ENCODE results near the gene SPATA31D1.
A peak's percentile ranks its signal among the peaks of the same experiment; 100 is the strongest.

Gene SPATA31D1

DNA sequence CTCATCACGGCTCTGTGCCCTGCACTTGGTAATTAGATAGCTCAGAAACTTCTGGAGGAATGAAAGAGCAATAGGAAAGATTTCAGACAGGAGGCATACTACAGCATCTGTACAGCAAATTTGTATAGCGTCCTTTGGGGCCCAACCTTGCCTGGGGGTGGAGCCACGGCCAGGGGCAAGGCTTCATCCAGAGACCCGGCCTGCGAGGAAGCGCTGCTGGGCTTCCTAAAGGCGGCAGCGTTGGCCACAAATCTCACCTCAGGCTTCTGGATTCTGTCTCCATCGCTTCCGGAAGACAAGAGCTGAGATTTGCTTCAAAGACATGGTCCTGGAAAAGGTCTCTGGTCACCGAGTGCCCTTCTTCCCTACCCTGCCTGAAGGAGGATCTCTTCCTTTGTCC is 12.2 kb upstream of the SPATA31D1 start:
- no peak for FAIRE-seq
- TF ChIP-seq POLR2AphosphoS5 (IDR thresholded peaks at IDR 0.05; ENCODE audit: low read depth, low read length) (no peak), TAF1 (IDR thresholded peaks at IDR 0.05; ENCODE audit: low read depth, low read length) (no peak), PAX5 (IDR thresholded peaks at IDR 0.05; ENCODE audit: insufficient read depth, low read length, severe bottlenecking) (no peak), SPI1 (IDR thresholded peaks at IDR 0.05; ENCODE audit: low read depth, low read length) (no peak), POLR2A (IDR thresholded peaks at IDR 0.05; ENCODE audit: low read depth, low read length) (no peak), POU2F2 (IDR thresholded peaks at IDR 0.05; ENCODE audit: low read depth, low read length) (no peak)
- no peak for DNase-seq (ENCODE audit: insufficient read length, low spot score)

DNA sequence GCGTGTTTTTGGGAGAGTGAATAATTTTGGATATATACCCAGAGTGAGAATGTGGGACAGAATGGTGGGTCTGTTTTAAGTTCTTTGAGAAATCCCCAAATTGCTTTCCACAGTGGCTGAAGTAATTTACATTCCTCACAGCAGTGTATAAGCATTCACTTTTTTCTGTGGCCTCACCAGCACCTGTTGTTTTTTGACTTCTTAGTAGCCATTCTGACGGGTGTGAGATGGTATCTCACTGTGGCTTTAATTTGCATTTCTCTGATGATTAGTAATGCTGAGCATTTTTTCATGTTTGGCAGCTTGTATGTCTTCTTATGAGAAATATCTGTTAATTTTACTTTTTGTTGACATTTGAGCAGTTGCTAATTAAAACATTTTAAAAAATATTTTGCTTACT is 9.4 kb upstream of the SPATA31D1 start:
- TF ChIP-seq POU2F2 (IDR thresholded peaks at IDR 0.05; ENCODE audit: low read depth, low read length) (peak; percentile 53; the same call in 1 of the 2 replicates), POLR2A (IDR thresholded peaks at IDR 0.05; ENCODE audit: low read depth, low read length) (no peak)
- DNase-seq (ENCODE audit: insufficient read length, low spot score) (no peak), FAIRE-seq (no peak)

DNA sequence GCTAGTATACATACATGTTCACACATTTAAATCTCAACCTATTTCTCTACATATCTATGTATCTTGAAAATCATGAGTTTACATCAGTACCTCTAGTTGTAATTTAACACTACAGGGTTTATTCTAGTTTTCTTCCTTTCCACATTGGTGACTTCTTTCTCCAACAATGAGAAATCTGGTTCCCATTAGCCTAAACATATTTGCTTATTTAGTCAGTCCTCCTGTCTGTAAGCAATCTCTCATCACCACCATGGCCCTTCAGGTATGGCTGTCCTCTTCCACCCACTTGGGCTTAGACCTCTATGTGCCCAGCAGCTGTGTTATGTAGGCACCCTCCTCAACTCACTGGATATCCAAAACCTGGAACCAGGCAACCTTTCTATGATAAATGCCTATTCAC is 8.0 kb upstream of the SPATA31D1 start:
- FAIRE-seq (no peak), DNase-seq (ENCODE audit: insufficient read length, low spot score) (no peak)
- TF ChIP-seq SPI1 (IDR thresholded peaks at IDR 0.05; ENCODE audit: low read depth, low read length): no peak
- TF ChIP-seq PAX5 (IDR thresholded peaks at IDR 0.05; ENCODE audit: insufficient read depth, low read length, severe bottlenecking): no peak
- no peak for TF ChIP-seq TAF1 (IDR thresholded peaks at IDR 0.05; ENCODE audit: low read depth, low read length)
- no peak for TF ChIP-seq POU2F2 (IDR thresholded peaks at IDR 0.05; ENCODE audit: low read depth, low read length)
- no peak for TF ChIP-seq POLR2AphosphoS5 (IDR thresholded peaks at IDR 0.05; ENCODE audit: low read depth, low read length)
- no peak for TF ChIP-seq POLR2A (IDR thresholded peaks at IDR 0.05; ENCODE audit: low read depth, low read length)

DNA sequence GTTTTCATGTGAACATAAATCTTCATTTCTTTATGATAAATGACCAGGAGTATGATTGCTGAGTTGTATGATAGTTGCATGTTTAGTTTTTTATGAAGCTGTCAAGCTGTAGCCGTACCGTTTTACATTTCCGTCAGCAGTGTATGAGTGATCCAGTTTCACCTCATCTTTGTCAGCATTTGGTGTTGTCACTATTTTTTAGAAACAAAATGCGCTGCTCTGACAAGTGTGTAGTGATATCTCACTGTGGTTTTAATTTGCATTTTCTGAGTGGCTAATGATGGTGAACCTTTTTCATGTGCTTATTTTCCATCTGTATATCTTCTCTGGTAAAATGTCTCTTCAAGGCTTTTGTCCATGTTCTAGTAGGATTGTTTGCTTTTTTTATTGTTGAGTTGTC is 6.7 kb upstream of the SPATA31D1 start:
- DNase-seq (ENCODE audit: insufficient read length, low spot score) (no peak), FAIRE-seq (no peak)
- TF ChIP-seq TAF1 (IDR thresholded peaks at IDR 0.05; ENCODE audit: low read depth, low read length) (no peak), POLR2A (IDR thresholded peaks at IDR 0.05; ENCODE audit: low read depth, low read length) (no peak), SPI1 (IDR thresholded peaks at IDR 0.05; ENCODE audit: low read depth, low read length) (no peak)

DNA sequence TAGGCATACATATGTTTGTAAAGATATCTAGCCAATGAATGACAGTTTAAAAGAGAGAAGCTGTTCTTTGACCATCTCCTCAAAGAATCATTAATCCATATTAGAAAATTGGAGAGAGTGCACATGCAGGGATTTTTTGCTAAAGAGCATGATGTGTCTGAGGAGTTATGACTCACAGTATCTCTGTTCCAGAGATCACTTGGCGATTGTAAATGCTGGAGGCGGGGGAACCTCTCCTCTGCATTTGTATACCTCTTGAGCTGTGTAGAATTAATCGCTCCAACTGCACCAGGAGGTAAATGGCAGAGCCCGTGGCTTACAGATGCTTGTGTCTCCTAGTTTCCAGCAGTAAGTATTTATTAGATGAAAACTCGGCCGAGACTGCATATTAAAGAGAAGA is 3.6 kb upstream of the SPATA31D1 start:
- no peak for DNase-seq (ENCODE audit: insufficient read length, low spot score)
- FAIRE-seq: no peak
- TF ChIP-seq TAF1 (IDR thresholded peaks at IDR 0.05; ENCODE audit: low read depth, low read length): no peak
- TF ChIP-seq PAX5 (IDR thresholded peaks at IDR 0.05; ENCODE audit: insufficient read depth, low read length, severe bottlenecking): no peak
- TF ChIP-seq SPI1 (IDR thresholded peaks at IDR 0.05; ENCODE audit: low read depth, low read length): no peak
- no peak for TF ChIP-seq POLR2AphosphoS5 (IDR thresholded peaks at IDR 0.05; ENCODE audit: low read depth, low read length)
- no peak for TF ChIP-seq POLR2A (IDR thresholded peaks at IDR 0.05; ENCODE audit: low read depth, low read length)
- no peak for TF ChIP-seq POU2F2 (IDR thresholded peaks at IDR 0.05; ENCODE audit: low read depth, low read length)

DNA sequence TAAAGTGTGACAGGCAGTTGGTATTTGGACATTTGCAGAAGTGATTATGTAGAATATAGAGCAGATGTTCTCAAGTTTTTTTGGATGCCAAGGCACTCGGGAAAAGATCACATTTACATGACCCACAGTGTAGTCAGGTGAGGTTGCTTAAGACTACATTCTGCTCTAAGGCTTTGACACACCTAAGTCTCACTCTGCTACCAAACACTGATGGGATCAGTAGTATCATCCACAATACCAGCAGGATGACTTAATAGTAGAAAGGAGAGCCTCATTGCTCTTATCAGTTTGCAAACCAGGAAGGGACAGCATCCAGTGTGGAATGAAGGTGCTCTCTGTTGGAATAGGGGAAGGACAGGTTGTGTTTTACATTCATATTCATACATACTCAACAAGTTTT is 2.5 kb upstream of the SPATA31D1 start:
- FAIRE-seq (no peak), DNase-seq (ENCODE audit: insufficient read length, low spot score) (no peak)
- no peak for TF ChIP-seq TAF1 (IDR thresholded peaks at IDR 0.05; ENCODE audit: low read depth, low read length)
- TF ChIP-seq POLR2AphosphoS5 (IDR thresholded peaks at IDR 0.05; ENCODE audit: low read depth, low read length): no peak
- TF ChIP-seq POLR2A (IDR thresholded peaks at IDR 0.05; ENCODE audit: low read depth, low read length): no peak
- no peak for TF ChIP-seq POU2F2 (IDR thresholded peaks at IDR 0.05; ENCODE audit: low read depth, low read length)
- TF ChIP-seq SPI1 (IDR thresholded peaks at IDR 0.05; ENCODE audit: low read depth, low read length): no peak
- TF ChIP-seq PAX5 (IDR thresholded peaks at IDR 0.05; ENCODE audit: insufficient read depth, low read length, severe bottlenecking): no peak

DNA sequence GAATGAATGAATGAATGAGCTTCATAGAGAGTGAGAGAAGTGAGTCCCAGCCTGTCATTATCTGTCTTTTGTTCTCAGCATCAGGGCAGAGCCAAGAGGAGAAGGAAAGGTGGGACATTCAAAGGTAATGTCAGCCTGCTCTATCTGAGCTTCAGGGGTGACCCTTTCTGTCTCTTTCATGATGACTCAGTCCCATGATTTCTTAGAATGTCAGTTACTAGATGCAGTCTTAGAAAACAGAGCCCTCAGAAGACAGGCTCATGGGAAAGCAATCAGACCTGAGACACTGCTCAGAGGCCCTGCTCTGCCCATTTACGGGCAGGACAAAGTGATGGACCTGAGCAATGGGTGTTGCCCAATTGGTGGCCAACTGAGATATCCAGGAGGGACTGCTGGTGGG is 1.1 kb downstream of the SPATA31D1 start:
- TF ChIP-seq PAX5 (IDR thresholded peaks at IDR 0.05; ENCODE audit: insufficient read depth, low read length, severe bottlenecking) (no peak), POLR2AphosphoS5 (IDR thresholded peaks at IDR 0.05; ENCODE audit: low read depth, low read length) (no peak), TAF1 (IDR thresholded peaks at IDR 0.05; ENCODE audit: low read depth, low read length) (no peak), POLR2A (IDR thresholded peaks at IDR 0.05; ENCODE audit: low read depth, low read length) (no peak), SPI1 (IDR thresholded peaks at IDR 0.05; ENCODE audit: low read depth, low read length) (no peak)
- no peak for DNase-seq (ENCODE audit: insufficient read length, low spot score)
- FAIRE-seq: no peak

DNA sequence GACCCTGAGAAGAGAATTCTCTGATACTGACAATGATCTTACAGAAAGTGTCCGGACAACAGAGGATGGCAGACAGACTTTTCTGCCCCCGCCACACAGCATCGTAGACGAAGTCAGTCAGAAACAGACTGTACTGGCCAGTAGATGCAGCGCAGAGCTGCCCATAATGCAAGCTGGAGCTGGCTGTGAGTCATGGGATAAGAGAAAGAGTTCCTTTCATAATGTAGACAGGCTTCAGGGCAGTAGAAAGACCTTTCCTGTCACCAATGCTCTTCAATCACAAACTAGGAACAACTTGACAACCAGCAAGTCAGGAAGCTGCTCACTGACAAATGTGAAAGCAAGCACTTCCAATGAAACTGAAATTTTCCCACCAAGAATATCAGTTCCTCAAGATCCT is 5.1 kb downstream of the SPATA31D1 start:
- FAIRE-seq: no peak
- DNase-seq (ENCODE audit: insufficient read length, low spot score): no peak
- TF ChIP-seq POLR2AphosphoS5 (IDR thresholded peaks at IDR 0.05; ENCODE audit: low read depth, low read length) (no peak), POU2F2 (IDR thresholded peaks at IDR 0.05; ENCODE audit: low read depth, low read length) (no peak), TAF1 (IDR thresholded peaks at IDR 0.05; ENCODE audit: low read depth, low read length) (no peak), SPI1 (IDR thresholded peaks at IDR 0.05; ENCODE audit: low read depth, low read length) (no peak), PAX5 (IDR thresholded peaks at IDR 0.05; ENCODE audit: insufficient read depth, low read length, severe bottlenecking) (no peak), POLR2A (IDR thresholded peaks at IDR 0.05; ENCODE audit: low read depth, low read length) (no peak)

DNA sequence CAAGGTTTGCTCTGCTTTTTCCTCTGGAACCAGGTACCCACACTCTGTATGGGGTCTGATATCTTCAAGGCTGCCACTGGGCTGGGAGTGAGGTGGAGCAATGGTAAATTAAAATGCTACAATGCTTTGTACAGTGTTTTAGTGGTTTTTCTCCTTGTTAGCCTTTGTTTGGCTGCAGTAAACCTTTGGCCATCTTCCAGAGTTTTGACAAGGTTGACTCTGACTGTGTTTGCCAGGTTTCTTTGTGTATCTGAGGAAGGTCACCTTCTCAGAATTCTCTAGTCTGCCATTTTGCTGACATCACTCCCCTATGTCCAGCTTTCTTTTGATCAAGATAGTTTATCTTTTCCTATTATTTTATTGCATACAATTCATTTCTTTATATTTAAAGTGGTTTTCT is 11.2 kb downstream of the SPATA31D1 start:
- no peak for FAIRE-seq
- TF ChIP-seq SPI1 (IDR thresholded peaks at IDR 0.05; ENCODE audit: low read depth, low read length): no peak
- TF ChIP-seq POU2F2 (IDR thresholded peaks at IDR 0.05; ENCODE audit: low read depth, low read length): no peak
- no peak for TF ChIP-seq POLR2AphosphoS5 (IDR thresholded peaks at IDR 0.05; ENCODE audit: low read depth, low read length)
- TF ChIP-seq PAX5 (IDR thresholded peaks at IDR 0.05; ENCODE audit: insufficient read depth, low read length, severe bottlenecking): no peak
- TF ChIP-seq POLR2A (IDR thresholded peaks at IDR 0.05; ENCODE audit: low read depth, low read length): no peak
- no peak for TF ChIP-seq TAF1 (IDR thresholded peaks at IDR 0.05; ENCODE audit: low read depth, low read length)
- no peak for DNase-seq (ENCODE audit: insufficient read length, low spot score)

DNA sequence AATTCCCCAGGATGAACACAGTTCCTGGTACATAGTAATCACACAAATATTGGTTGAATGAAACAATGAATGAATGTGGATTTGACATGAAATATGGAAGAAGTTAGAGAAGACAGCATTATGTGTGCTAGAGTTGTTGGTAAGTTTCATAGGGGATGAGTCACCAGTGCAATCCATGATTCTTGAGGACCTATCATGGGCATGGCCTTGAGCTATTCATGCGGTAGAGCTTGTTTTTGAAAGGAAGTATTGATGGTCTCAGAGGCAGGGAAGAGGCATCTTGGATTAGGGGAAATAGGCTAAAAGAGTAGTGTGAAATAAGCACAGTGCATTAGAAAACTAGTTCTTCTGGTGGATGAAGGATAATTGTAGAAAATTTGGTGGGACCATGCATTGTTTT is 22.1 kb downstream of the SPATA31D1 start:
- FAIRE-seq (no peak), DNase-seq (ENCODE audit: insufficient read length, low spot score) (no peak)
- TF ChIP-seq SPI1 (IDR thresholded peaks at IDR 0.05; ENCODE audit: low read depth, low read length) (no peak), POU2F2 (IDR thresholded peaks at IDR 0.05; ENCODE audit: low read depth, low read length) (no peak), PAX5 (IDR thresholded peaks at IDR 0.05; ENCODE audit: insufficient read depth, low read length, severe bottlenecking) (no peak), TAF1 (IDR thresholded peaks at IDR 0.05; ENCODE audit: low read depth, low read length) (no peak), POLR2A (IDR thresholded peaks at IDR 0.05; ENCODE audit: low read depth, low read length) (no peak), POLR2AphosphoS5 (IDR thresholded peaks at IDR 0.05; ENCODE audit: low read depth, low read length) (no peak)

Measured in GM12891 (cell line).